AML-193 (cell line): ENCODE data around the gene MRTFA.
"Not testable (repeated sequence)": the region's sequence is repeated elsewhere in the genome, so short reads cannot be mapped to it uniquely, and the experiment has no call there.

Source experiments
- DNase-seq, 2 experiments: peaks; one replicate each; lab custom pipeline; 2025; lab: John Stamatoyannopoulos, UW

Gene MRTFA

GRCh38 chr22:40659166-40659565, 22.6 kb upstream of the MRTFA start:
- no peak for DNase-seq

DNA sequence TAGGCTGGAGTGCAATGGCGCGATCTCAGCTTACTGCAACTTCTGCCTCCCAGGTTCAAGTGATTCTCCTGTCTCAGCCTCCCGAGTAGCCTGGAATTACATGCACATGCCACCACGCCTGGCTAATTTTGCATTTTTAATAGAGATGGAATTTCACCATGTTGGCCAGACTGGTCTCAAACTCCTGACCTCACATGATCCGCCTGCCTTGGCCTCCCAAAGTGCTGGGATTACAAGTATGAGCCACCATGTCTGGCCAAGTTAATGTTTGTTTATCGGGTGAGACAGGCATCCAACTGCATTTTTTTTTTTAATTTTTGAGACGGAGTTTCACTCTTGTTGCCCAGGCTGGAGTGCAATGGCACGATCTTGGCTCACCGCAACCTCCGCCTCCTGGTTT, 20.1 kb upstream of the MRTFA start:
- DNase-seq: not testable (repeated sequence)

DNA sequence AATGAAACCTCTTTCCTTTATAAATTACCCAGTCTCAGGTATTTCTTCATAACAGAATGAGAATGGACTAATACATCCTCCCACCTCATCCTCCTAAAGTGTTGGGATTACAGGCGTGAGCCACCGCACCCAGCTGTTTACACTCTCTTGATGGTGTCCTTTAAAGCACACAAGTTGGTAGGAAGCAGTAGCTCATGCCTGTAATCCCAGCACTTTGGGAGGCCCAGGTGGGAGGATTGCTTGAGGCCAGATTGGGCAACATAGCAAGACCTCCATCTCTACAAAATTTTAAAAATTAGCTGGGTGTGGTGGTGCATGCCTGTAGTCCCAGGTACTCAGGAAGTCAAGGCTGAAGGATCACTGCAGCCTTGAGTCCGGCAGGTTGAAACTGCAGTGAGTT, 19.4 kb upstream of the MRTFA start:
- DNase-seq: not testable (repeated sequence)

DNA sequence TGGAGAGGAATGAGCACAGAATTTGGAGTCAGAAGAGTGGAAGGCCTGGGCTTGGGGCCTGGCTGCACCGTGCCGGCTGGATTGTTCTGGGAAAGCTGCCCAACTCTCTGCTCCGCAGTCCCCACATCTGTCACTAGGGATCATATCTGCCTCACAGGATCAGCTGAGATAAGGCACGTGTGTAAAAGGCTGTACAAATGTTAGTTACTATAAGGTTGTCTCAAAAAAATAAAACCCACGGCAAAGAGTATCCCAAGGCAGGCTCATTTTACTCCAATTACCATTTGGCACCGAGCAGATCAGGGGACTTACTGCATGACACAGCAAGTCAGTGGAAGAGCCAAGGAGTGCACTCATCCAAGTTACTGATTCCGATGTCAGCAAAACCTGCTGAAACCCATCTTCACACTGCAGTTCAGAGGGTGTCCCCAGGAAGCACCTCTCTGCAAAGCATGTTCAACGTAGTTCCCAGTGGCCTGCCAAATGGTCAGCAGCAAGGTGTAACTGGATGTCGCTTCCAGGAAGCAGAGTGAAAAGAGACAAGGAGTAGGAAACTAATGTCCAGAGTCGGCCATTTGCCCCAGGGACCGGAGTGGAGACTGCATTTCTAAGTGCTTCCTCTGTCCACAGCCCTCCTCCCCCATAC, 18.1 kb upstream of the MRTFA start:
- DNase-seq: no peak

GRCh38 chr22:40653361-40653760, 16.8 kb upstream of the MRTFA start:
- no peak for DNase-seq

GRCh38 chr22:40651563-40652501, 15.3 kb upstream of the MRTFA start:
- DNase-seq: peak; percentile 84 to 89

GRCh38 chr22:40651057-40651456, 14.5 kb upstream of the MRTFA start:
- DNase-seq: no peak

GRCh38 chr22:40648386-40648785, 11.9 kb upstream of the MRTFA start:
- DNase-seq: no peak

DNA sequence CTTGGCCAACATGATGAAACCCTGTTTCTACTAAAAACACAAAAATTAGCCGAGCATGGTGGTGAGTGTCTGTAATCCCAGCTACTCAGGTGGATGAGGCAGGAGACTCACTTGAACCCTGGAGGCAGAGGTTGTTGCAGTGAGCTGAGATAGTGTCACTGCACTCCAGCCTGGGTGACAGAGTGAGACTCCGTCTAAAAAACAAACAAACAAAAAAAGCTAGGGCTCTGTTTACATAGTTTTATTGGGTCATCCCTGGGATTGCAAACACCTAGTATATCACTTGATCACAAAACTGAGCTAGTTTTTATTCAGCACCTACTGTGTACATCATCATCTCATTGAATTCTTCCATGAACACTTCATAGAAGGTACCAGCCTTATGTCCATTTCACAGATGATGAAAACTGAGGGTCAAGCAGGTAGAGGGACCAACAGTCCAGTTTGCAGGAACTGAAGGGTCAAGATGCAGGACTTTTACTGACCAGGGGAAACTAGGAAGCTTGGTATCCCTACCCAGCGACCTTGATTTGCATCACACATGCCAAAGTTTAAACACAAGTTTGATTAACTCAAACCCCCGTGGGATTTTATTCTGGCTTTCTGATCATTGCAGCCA, 9.2 kb upstream of the MRTFA start:
- DNase-seq: no peak

DNA sequence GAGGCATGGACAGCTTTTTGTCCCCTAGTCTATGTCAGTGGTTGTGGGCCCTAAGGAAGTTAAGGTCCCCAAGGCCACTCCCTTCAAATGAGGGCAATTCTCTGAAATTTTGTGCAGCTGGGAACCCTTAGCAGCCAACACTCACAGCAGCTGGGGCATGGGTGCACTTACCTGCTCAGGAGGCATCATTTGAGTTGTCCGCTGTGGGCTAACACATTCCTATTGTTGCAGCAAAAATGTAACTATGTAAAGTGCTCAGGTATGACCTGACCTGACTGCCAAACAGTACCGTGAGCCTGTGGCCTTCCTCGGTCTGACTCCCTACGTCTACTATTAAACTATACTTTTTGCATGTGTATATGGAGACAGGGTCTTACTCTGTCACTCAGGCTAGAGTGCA, 5.8 kb upstream of the MRTFA start:
- no peak for DNase-seq

DNA sequence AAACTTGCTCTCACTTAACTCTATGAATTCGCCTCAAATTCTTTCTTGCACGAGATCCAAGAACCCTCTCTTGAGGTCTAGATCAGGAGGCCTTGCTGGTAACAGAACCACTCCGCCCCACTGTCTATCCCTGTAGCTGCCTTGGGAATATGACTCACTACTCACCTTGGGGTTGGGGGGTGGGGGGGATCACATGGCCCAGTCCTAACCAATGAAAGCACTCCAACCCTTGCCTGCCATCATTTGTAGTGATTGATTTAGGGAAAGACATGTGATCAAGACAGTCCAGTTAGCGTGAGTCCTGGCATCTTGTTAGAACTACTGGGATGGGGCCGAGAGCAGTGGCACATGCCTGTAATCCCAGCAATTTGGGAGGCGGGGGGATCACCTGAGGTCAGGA, 4.8 kb upstream of the MRTFA start:
- DNase-seq: no peak

GRCh38 chr22:40638261-40638660, 1.7 kb upstream of the MRTFA start:
- no peak for DNase-seq

DNA sequence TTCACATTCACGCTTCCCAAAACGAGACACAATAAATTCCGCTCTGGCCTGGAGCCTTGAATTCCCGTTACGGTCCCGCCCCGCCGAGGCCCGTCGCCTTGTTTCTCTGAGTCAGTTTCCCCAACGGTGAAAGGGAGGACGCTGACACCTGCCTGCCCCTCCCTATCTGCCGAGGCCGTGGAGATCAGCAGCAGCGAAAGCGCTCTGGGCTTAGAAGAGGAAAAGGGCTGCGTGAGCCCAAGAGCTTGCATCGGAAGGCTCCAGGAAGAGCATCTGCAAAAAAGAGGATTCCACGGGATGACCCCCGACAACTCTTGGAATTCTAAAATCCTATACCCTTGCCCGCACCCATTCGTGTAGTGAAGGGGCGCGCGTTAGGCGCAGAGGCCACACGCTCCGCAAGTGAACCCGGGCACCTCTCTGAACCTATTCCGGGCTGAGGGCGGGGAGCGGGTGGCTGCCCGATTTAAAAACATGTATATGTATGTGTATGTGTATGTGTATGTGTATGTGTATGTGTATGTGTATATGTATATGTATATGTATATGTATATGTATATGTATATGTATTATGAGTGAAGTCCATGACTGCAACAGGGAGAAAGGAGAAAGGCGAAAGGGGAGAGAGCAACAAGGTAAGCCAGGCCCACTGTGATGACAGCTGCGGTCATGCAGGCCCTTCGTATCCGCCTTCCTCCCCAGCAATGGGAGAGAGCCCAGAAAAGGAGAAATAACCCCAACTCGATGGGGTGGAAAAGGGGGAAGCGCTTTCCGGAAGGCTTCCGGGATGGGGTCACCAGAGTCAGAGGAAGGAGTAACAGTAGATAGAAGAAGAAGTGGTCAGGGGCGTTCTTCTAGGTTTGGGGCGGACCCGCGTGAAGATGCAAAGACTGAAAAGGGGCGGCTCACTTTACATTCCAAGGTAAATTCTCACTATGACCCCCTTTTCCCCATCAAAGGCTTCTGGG, 948 bp upstream of the MRTFA start:
- peak; percentile 43 to 58 for DNase-seq

DNA sequence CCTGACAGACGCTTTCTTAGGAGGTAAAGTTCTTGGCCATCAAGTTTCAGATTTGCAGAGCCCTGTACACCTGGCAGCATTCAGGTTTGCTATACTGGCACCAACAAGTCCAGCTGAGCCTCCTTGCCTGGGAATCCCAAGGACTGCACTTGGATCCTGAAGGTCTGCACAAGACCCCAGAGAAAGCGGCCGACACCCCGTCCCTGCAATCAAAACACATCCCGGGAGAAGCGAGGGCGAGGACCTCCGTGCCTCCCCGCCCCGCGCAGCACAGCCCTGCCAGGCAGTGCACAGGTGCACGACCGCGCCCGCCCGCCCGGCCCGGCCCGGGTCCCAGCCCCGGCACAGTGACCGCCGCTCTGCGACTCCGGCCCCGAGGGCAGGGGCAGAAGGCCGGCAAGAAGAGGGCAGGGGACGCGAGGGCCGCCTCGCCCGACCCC, 559 bp downstream of the MRTFA start:
- no peak for DNase-seq

- DNase-seq: no peak
These were observed 1.2 kb downstream of the MRTFA start for GRCh38 chr22:40635043-40635939.

DNA sequence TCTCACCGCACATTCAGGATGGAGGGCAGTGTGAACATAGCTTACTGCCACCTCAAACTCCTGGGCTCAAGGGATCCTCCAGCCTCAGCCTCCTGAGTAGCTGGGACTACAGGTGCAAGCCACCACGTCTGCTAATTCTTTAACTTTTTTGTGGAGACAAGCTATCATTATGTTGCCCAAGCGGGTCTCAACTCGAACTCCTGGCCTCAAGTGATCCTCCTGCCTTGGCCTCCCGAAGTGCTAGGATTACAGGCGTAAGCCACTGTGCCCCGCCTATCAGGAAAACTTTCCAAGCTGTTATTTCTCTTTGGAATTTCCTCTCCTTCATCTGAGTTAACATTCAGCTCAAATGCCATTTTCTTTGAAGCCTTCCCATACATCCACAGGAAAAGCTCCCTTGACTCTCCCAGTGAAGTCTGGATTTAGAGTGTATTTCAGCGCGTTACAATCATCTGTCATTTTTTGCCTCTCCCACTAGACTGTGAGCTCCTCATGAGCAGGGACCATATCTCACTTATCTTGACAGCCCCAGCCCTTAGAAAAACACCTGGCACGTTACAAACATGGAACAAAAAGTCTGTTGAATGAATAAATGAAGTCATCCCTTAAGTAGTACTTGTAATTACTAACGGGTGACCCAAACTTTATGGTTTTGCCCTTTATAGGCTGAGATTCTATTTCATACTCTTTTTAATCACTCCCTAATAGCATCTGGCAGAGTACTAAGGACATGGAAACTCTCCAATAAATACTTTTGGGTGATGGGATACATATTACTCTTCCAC, 2.2 kb downstream of the MRTFA start:
- no peak for DNase-seq

GRCh38 chr22:40633036-40633435, 3.5 kb downstream of the MRTFA start:
- no peak for DNase-seq

DNA sequence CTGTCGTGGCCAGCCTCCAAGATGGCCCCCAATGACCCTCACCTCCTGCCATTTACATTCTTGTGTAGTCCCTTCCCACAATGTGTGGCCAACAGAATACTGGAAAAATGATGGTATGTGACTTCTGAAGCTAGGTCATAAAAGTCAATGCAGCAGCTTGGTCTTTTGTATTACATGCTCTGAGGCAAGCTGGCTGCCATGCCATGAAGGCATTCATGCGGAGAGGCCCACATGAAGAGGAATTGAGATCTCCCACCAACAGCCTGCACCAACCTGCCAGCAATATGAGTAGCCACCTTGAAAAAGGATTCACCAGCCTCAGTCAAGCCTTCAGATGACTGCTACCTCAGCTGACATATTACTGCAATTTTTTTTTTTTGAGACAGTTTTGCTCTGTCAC, 4.6 kb downstream of the MRTFA start:
- DNase-seq: no peak

- DNase-seq: peak; percentile 49 to 55
These were observed 8.0 kb downstream of the MRTFA start for GRCh38 chr22:40628354-40629042.
